SW480 (cell line): Measurements from ENCODE around the gene PMS2.
A peak's percentile ranks its signal among the peaks of the same experiment; 100 is the strongest.
"Not testable (repeated sequence)": the region's sequence is repeated elsewhere in the genome, so short reads cannot be mapped to it uniquely, and the experiment has no call there.

ENCODE experiments used
- DNase-seq: peaks from one replicate; pipeline ENCODE4 v3.0.0-alpha.2; 2016; ENCODE audit warnings: low spot score

The PMS2 gene

GRCh38 chr7:6008668-6009611, at the start of gene PMS2, which contains the start of gene AIMP2:
TSS of gene PMS2 (minus strand) at chr7:6009049. CDS start at chr7:6009019, 30 bp downstream.
TSS of gene AIMP2 (plus strand) at chr7:6009272. CDS start at chr7:6009364, 92 bp downstream.
- DNase-seq: peak; percentile 100

GRCh38 chr7:6057316-6058129, 48.7 kb upstream of the PMS2 start:
- DNase-seq: no peak

GRCh38 chr7:6056616-6057015, 47.8 kb upstream of the PMS2 start:
- no peak for DNase-seq

- DNase-seq: not testable (repeated sequence)
These were observed 42.3 kb upstream of the PMS2 start for GRCh38 chr7:6051185-6051584.

- DNase-seq: no peak
These were observed 40.9 kb upstream of the PMS2 start for GRCh38 chr7:6049780-6050179.

GRCh38 chr7:6035686-6036085, 26.8 kb upstream of the PMS2 start:
- DNase-seq: no peak

GRCh38 chr7:6035165-6035564, 26.3 kb upstream of the PMS2 start:
- no peak for DNase-seq

GRCh38 chr7:6032641-6033040, 23.8 kb upstream of the PMS2 start:
- no peak for DNase-seq

- no peak for DNase-seq
These were observed 23.3 kb upstream of the PMS2 start for GRCh38 chr7:6032167-6032566.

- DNase-seq: no peak
These were observed 22.7 kb upstream of the PMS2 start for GRCh38 chr7:6031567-6031966.

- no peak for DNase-seq
These were observed 22.1 kb upstream of the PMS2 start, which contains the start of gene ANKRD61 for GRCh38 chr7:6030988-6031387. TSS of gene ANKRD61 (plus strand) at chr7:6031376. CDS start at chr7:6031376, 0 bp downstream.

GRCh38 chr7:6028563-6028962, 19.7 kb upstream of the PMS2 start:
- no peak for DNase-seq

- DNase-seq: no peak
These were observed 19.0 kb upstream of the PMS2 start for GRCh38 chr7:6027806-6028365.

GRCh38 chr7:6026820-6027311, 18.0 kb upstream of the PMS2 start:
- no peak for DNase-seq

- DNase-seq: peak; percentile 58
These were observed 17.4 kb upstream of the PMS2 start for GRCh38 chr7:6026011-6026819.

- no peak for DNase-seq
These were observed 15.2 kb upstream of the PMS2 start for GRCh38 chr7:6023974-6024435.

- DNase-seq: no peak
These were observed 13.9 kb upstream of the PMS2 start for GRCh38 chr7:6022707-6023106.

GRCh38 chr7:6020371-6021286, 11.8 kb upstream of the PMS2 start:
- DNase-seq: no peak

- DNase-seq: no peak
These were observed 7.8 kb upstream of the PMS2 start for GRCh38 chr7:6016653-6016966.

GRCh38 chr7:6015917-6016652, 7.2 kb upstream of the PMS2 start:
- DNase-seq: peak; percentile 97
